ENCODE measurements around the gene CILP2.

Gene CILP2

GRCh38 chr19:19525611-19526380, 12.3 kb upstream of the CILP2 start:
- in situ Hi-C loops (cut with HindIII; ENCODE audit: low sequenced_read_pairs), result no loop called here
- TF ChIP-seq, protein P1, sequence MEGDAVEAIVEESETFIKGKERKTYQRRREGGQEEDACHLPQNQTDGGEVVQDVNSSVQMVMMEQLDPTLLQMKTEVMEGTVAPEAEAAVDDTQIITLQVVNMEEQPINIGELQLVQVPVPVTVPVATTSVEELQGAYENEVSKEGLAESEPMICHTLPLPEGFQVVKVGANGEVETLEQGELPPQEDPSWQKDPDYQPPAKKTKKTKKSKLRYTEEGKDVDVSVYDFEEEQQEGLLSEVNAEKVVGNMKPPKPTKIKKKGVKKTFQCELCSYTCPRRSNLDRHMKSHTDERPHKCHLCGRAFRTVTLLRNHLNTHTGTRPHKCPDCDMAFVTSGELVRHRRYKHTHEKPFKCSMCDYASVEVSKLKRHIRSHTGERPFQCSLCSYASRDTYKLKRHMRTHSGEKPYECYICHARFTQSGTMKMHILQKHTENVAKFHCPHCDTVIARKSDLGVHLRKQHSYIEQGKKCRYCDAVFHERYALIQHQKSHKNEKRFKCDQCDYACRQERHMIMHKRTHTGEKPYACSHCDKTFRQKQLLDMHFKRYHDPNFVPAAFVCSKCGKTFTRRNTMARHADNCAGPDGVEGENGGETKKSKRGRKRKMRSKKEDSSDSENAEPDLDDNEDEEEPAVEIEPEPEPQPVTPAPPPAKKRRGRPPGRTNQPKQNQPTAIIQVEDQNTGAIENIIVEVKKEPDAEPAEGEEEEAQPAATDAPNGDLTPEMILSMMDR (IDR thresholded peaks at IDR 0.05; ENCODE audit: low read depth, low read length), result no peak
- no peak overlapping the region for H3K4me3 ChIP-seq (ENCODE audit: low read depth, low read length)
- DNase-seq (ENCODE audit: low read depth, low spot score), result no peak

DNA sequence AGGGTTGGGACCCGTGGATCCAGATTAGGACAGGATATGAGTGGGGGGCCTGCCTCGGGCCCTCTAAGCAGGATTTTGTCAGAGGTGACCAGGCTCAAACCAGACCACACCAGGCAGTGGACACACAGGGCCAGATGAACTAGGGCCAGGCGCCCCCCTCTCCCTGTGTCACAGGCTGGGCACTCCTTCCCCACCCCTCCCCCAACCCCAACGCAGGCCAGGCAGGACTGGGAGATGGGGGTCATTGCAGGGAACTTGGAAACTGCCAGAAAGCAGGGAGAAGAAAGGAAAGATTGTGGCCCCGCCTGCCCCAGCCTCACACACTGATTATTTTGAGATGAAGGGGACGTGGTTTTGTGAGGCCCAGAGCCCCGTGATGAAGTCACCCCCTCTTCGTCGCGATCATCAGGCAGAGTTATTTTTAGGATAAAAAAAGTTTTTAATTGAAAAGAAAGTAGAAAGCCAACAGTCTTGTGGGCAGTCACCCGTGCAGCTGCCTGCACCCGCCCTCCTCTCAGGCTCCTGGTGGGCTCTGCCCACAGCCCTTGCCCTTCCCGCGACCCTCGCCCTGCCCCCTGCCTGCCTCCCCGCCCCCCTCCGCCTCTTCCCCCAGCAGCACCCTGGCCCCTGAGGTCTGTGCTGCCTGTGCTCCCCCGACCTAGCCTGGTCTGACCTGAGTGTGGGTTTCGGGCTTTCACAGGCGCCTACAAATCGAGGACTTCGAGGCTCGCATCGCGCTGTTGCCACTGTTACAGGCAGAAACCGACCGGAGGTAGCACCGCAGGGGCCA, 11.3 kb upstream of the CILP2 start:
- in situ Hi-C loops (cut with HindIII; ENCODE audit: low sequenced_read_pairs), result no loop called here
- H3K4me3 ChIP-seq (ENCODE audit: low read depth, low read length), result no peak overlapping the region
- no peak for DNase-seq (ENCODE audit: low read depth, low spot score)
- TF ChIP-seq, protein P1 (IDR thresholded peaks at IDR 0.05; ENCODE audit: low read depth, low read length), result no peak

GRCh38 chr19:19527371-19527656, 10.8 kb upstream of the CILP2 start:
- in situ Hi-C loops (cut with HindIII; ENCODE audit: low sequenced_read_pairs), result no loop called here

DNA sequence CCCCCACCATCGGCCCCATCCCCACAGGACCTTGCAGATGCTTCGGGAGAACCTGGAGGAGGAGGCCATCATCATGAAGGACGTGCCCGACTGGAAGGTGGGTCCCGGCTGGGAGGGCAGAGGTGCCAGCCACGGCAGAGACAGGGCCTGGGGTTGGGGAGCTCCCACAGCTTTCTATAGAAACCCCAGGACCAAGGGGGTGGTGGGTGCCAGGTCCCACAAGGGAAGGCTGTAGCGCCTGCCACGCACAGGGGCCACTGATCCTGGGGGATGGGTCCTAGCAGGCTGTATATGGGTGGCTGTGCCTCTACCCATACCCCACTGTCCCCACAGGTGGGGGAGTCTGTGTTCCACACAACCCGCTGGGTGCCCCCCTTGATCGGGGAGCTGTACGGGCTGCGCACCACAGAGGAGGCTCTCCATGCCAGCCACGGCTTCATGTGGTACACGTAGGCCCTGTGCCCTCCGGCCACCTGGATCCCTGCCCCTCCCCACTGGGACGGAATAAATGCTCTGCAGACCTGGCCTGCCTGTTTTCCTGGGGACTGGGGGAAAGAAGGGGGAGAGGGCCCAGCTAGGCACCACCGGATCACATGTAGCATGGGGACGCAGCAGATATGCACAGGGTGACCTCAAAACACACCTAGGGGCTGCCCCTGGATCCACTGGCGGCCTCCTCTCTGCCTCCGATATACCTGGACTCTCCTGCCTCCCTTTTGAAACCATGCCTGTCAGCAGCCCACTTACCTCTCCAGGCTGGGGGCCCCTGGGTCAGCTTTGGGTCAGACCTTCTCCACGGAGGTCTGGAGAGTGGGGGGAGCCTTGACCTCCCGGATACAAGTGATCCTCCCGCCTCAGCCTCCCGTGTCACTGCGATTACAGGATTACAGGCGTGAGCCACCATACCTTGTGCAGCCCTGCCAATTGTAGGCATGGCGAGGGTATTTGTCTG, 10.1 kb upstream of the CILP2 start:
- H3K4me3 ChIP-seq (ENCODE audit: low read depth, low read length), result no peak overlapping the region
- TF ChIP-seq, protein P1 (IDR thresholded peaks at IDR 0.05; ENCODE audit: low read depth, low read length), result no peak
- in situ Hi-C loops (cut with HindIII; ENCODE audit: low sequenced_read_pairs), result no loop called here
- DNase-seq (ENCODE audit: low read depth, low spot score), result no peak

More at GRCh38 chr19:19527371-19527656, 10.8 kb upstream of the CILP2 start:
- no peak overlapping the region for H3K4me3 ChIP-seq (ENCODE audit: low read depth, low read length)
- DNase-seq (ENCODE audit: low read depth, low spot score), result no peak
- TF ChIP-seq, protein P1 (IDR thresholded peaks at IDR 0.05; ENCODE audit: low read depth, low read length), result no peak

GRCh38 chr19:19528721-19529490, 9.2 kb upstream of the CILP2 start, which contains the start of gene YJEFN3:
Gene YJEFN3 (plus strand): TSS chr19:19528911. CDS start chr19:19528933, 22 bp downstream.
- no peak within 1 kb of the TSS for H3K4me3 ChIP-seq (ENCODE audit: low read depth, low read length)
- DNase-seq (ENCODE audit: low read depth, low spot score), result peak; percentile 44
- TF ChIP-seq, protein P1 (IDR thresholded peaks at IDR 0.05; ENCODE audit: low read depth, low read length), result no peak
- in situ Hi-C loops (cut with HindIII; ENCODE audit: low sequenced_read_pairs), result no loop called here
